ENCODE data around the gene COL8A1.
A peak's percentile ranks its signal among the peaks of the same experiment; 100 is the strongest.

COL8A1 gene

DNA sequence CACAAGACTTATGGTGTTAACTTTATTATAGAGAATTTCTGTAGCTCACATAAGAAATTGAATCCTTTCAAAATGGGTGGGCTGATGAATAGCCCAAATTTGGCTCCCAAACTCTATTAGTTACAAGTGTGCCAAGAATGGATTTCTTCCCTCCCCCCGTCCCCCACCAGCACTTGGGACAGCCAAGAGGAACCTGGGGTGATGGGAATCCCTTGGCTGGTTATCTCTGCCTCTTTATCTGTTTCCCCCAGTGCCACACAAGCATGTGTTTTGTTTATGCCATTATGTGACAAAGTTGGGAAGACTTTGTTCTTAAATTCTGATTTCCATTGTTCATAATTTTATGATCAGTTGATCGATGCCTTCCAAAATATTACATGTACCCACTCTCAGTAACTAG is 207.6 kb downstream of the COL8A1 start:
- no peak for DNase-seq (ENCODE audit: low spot score)

DNA sequence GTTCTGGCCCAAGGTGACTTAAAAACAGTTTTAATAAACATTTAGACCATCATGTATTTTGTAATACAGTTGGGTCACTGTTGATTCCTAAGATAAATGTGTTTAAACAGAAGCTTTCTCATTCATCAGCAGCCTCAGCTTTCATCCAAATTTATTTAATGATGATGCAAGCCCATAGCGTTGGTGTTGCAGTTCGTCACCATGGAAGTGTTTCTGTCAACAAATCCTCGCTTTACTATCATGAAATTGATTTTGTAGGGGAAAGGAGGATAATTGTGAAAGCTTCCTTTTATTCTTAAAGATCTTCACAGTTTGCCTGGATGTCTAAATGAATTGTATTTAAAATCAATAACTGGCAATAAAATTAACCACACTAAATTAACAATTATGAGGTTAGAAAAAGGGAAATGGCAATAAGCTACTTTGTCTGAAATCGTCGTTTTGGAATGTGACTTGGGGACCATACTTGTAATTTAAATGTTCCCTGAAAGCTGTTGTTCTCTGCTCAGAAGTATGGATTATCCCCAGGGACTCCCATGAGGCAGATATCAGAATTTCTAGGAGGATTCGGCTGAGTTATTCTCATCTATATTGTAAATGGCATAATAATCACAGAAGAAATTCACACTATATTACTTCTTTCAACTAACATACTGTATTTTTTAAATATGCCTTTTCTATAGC is 208.2 kb downstream of the COL8A1 start:
- DNase-seq (ENCODE audit: low spot score) = peak; percentile 57

DNA sequence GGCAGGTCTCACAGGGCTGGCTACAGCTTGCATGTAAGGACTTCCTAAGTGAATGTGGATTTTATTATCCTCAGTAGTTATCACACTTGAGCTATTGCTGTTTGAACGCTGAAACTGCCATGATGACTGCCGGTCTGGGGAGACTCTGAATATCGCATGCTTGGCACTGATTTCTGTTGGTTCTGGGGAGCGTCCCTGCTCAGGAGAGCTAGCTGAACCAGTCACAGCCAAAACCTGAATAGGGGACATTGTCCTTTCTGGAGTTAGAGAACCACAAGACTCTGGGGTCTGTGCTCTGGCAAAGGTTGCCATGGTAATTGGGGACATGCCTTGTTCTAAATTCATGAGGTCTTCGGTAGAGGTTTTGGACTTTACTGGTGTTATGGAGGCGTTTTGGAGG is 210.0 kb downstream of the COL8A1 start:
- no peak for DNase-seq (ENCODE audit: low spot score)

Data from AG20443 (cell line).